OCI-LY1 (cell line): ENCODE measurements around the gene NEURL2.

Experiments
- H2AFZ ChIP-seq: fragments of 200-600 bp; sonication (generic), shearing (Covaris generic); 2 replicates; pipeline ENCODE4 v1.6.0; 2014; ENCODE audit warnings: antibody characterized with exemption, mild to moderate bottlenecking, low read length
- H3F3A ChIP-seq: fragments of 200-600 bp; sonication (generic), shearing (Covaris generic); 2 replicates; pipeline ENCODE4 v1.6.0; 2014; ENCODE audit warnings: mild to moderate bottlenecking, antibody characterized with exemption, low read length, moderate library complexity; ENCODE audit not compliant: insufficient read depth
- H3K27ac ChIP-seq: fragments of 200-600 bp; sonication (generic); 2 replicates; pipeline ENCODE4 v1.5.1; 2014; ENCODE audit warnings: low read length, mixed run types, mild to moderate bottlenecking, low read depth; ENCODE audit not compliant: poor library complexity, severe bottlenecking
- H3K27me3 ChIP-seq: fragments of 200-600 bp; sonication (generic); 2 replicates; pipeline ENCODE4 v1.6.0; 2014; ENCODE audit warnings: antibody characterized with exemption, mild to moderate bottlenecking, low read length, moderate library complexity; ENCODE audit not compliant: insufficient read depth
- H3K36me3 ChIP-seq: fragments of 200-600 bp; sonication (generic); 2 replicates; pipeline ENCODE4 v1.6.1; 2014; ENCODE audit warnings: mild to moderate bottlenecking, antibody characterized with exemption, low read length, moderate library complexity, mixed read lengths; ENCODE audit not compliant: insufficient read depth
- H3K4me1 ChIP-seq: fragments of 200-600 bp; sonication (generic); 2 replicates; pipeline ENCODE4 v1.5.1; 2014; ENCODE audit warnings: mild to moderate bottlenecking, low read length, moderate library complexity; ENCODE audit not compliant: insufficient read depth, severe bottlenecking
- H3K4me2 ChIP-seq: fragments of 200-600 bp; sonication (generic), shearing (Covaris generic); 2 replicates; pipeline ENCODE4 v1.6.1; 2014; ENCODE audit warnings: low read length
- H3K4me3 ChIP-seq: fragments of 200-600 bp; sonication (generic); 2 replicates; pipeline ENCODE4 v1.5.1; 2014; ENCODE audit warnings: low read length, low read depth, mild to moderate bottlenecking, mixed read lengths; ENCODE audit not compliant: poor library complexity, severe bottlenecking
- H3K79me2 ChIP-seq: fragments of 200-600 bp; shearing (Covaris generic); 2 replicates; pipeline ENCODE4 v1.6.1; 2016; ENCODE audit warnings: mixed run types, low read length, mixed read lengths; ENCODE audit not compliant: insufficient read depth
- H3K9ac ChIP-seq: fragments of 200-600 bp; sonication (generic), shearing (Covaris generic); 2 replicates; pipeline ENCODE4 v1.6.1; 2014; ENCODE audit warnings: mild to moderate bottlenecking, low read length, mixed read lengths
- H3K9me2 ChIP-seq: fragments of 200-600 bp; sonication (generic), shearing (Covaris generic); 2 replicates; pipeline ENCODE4 v1.6.1; 2014; ENCODE audit warnings: low read depth, mild to moderate bottlenecking, low read length, mixed read lengths
- H3K9me3 ChIP-seq: fragments of 200-600 bp; shearing (Covaris generic); 2 replicates; pipeline ENCODE4 v1.6.1; 2014; ENCODE audit warnings: low read length, mixed read lengths
- H4K20me1 ChIP-seq: fragments of 200-600 bp; sonication (generic), shearing (Covaris generic); 2 replicates; pipeline ENCODE4 v1.6.0; 2016; ENCODE audit warnings: mild to moderate bottlenecking, low read length; ENCODE audit not compliant: insufficient read depth
- CTCF ChIP-seq: fragments of 200-600 bp; sonication (generic), shearing (Covaris generic); IDR thresholded peaks from 2 replicates; pipeline ENCODE4 v1.5.1; 2017; ENCODE audit warnings: mild to moderate bottlenecking, antibody characterized with exemption, low read length, moderate library complexity, mixed read lengths
- EZH2 ChIP-seq: fragments of 200-600 bp; sonication (generic), shearing (Covaris generic); IDR thresholded peaks from 2 replicates; pipeline ENCODE4 v1.8.0; 2017; ENCODE audit warnings: borderline replicate concordance, mixed run types, mild to moderate bottlenecking, antibody characterized with exemption, low read length, moderate library complexity, mixed read lengths

Gene NEURL2

DNA sequence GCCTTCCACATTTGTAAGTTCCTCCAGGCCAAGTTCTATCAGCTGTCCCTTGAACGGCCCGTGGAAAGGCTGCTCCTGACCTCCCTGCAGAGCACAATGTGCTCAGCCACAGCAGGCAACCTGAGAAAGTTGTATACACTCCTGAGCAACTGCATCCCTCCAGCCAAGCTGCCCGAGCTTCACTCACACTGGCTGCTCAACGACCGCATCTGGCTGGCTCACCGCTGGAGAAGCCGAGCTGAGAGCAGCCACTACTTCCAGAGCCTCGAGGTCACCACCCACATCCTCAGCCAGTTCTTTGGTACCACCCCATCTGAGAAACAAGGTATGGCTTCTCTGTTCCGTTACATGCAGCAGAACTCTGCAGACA is 7.9 kb downstream of the NEURL2 start:
- Histone ChIP-seq H3K4me2 (no peak overlapping the region), H3K9me3 (no peaks in the 10 kb centered on the region), H3K27ac (no peak overlapping the region), H3F3A (no peaks in the 10 kb centered on the region), H3K9ac (no peak overlapping the region), H3K4me1 (peaks cover 13% of the 10 kb centered on the region), H4K20me1 (no peaks in the 10 kb centered on the region), H3K27me3 (no peaks in the 10 kb centered on the region), H2AFZ (no peak overlapping the region), H3K79me2 (peaks cover 4% of the 10 kb centered on the region), H3K36me3 (peaks cover 51% of the 10 kb centered on the region), H3K4me3 (no peak overlapping the region), H3K9me2 (no peaks in the 10 kb centered on the region)
- TF ChIP-seq EZH2 (no peak), CTCF (no peak)

- peaks cover 54% of the 10 kb centered on the region for H3K36me3 ChIP-seq
- no peaks in the 10 kb centered on the region for H3F3A ChIP-seq
- H3K4me1 ChIP-seq, result peaks cover 13% of the 10 kb centered on the region
- H4K20me1 ChIP-seq, result no peaks in the 10 kb centered on the region
- TF ChIP-seq EZH2 (no peak), CTCF (no peak)
- no peaks in the 10 kb centered on the region for H3K9me2 ChIP-seq
- H3K9me3 ChIP-seq, result no peaks in the 10 kb centered on the region
- peak overlapping the region; percentile 96; the same call in 1 of the 2 replicates for H3K4me2 ChIP-seq
- peaks cover 4% of the 10 kb centered on the region for H3K79me2 ChIP-seq
- no peak overlapping the region for H2AFZ ChIP-seq
- H3K9ac ChIP-seq, result no peak overlapping the region
- H3K27me3 ChIP-seq, result no peaks in the 10 kb centered on the region
- no peak overlapping the region for H3K4me3 ChIP-seq
- no peak overlapping the region for H3K27ac ChIP-seq
These were observed 8.4 kb downstream of the NEURL2 start for GRCh38 chr20:45882469-45883099.

DNA sequence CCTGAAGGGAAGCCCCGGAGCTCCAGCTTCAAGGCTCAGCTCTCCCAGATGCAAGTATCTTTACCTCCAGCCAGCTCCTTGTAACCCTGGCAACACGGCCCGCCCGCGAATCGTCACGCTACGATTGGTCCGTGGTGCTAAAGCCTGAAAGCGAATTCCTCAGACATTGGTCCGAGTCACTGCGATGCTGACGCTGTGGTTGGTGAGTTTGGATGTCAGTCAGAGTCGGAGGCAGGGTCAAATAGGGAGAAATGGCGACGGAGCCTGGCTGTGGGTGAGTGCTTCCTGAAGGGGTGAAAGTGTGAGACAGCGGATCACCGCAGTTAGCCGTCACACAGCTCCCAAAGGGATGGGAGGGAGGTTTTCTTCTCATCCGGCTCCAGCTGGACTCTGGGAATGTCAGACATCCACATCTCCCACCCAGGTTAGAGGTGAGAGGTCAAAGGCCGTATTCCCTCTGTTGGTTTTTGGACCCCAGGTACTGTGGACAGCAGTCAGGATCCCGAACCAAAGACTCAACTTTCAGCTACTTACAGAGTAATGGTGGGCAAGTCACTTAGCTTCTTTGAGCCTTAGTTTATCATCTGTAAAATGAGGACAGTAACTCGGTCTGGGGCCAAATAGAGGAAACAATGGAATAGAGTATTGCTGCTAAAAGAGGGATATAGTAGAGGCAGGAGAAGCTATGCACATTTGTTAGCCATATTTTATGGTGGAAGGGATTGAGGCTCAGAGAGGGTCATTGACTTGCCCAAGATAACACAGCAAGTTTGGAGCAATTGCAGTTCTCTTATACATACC is 9.8 kb downstream of the NEURL2 start, which contains the start of gene ZSWIM1:
Gene ZSWIM1 (plus strand): TSS at position 240 of the 801 bp plus-strand sequence. CDS start 1,366 bp downstream, outside the sequence.
- H3K4me1 ChIP-seq, result peaks cover 13% of the 10 kb centered on the region
- no peak within 1 kb of the TSS for H2AFZ ChIP-seq
- H4K20me1 ChIP-seq, result no peaks in the 10 kb centered on the region
- H3K9ac ChIP-seq, result peak within 1 kb of the TSS; percentile 95
- H3K36me3 ChIP-seq, result peaks cover 50% of the 10 kb centered on the region
- H3K79me2 ChIP-seq, result peaks cover 4% of the 10 kb centered on the region
- H3K4me3 ChIP-seq, result peak within 1 kb of the TSS; percentile 91
- H3K9me3 ChIP-seq, result no peaks in the 10 kb centered on the region
- H3K27ac ChIP-seq, result peak within 1 kb of the TSS; percentile 39
- peak within 1 kb of the TSS; percentile 96 for H3K4me2 ChIP-seq
- no peak for TF ChIP-seq EZH2
- no peak for TF ChIP-seq CTCF
- H3K27me3 ChIP-seq, result no peaks in the 10 kb centered on the region
- no peaks in the 10 kb centered on the region for H3K9me2 ChIP-seq
- H3F3A ChIP-seq, result no peaks in the 10 kb centered on the region
